Spleen (tissue), 7 donors: ENCODE data around the gene RNFT2.

Source experiments
- CTCF ChIP-seq, 11 experiments: fragments of 200-600 bp in 7 of 11; fragments of 450-650 bp in 4 of 11; sonication (generic) in 4 of 11; IDR thresholded peaks in 8 of 11; conservative IDR thresholded peaks in 3 of 11; 1 replicate in 7 of 11; 2 replicates in 4 of 11; pipeline versions ENCODE4 v1.4.0 to v1.8.0; 2016 to 2021; ENCODE audit warnings: antibody characterized with exemption in 11 of 11, inconsistent platforms in 4 of 11, mild to moderate bottlenecking in 1 of 11
- POLR2A ChIP-seq, 3 donors: fragments of 450-650 bp; IDR thresholded peaks; one replicate each; pipeline ENCODE4 v1.5.1; 2017; ENCODE audit warnings: antibody characterized with exemption in 3 of 3, mild to moderate bottlenecking in 1 of 3
- donor health status: DM: no; HTN: no; CAD: no; lungs with moderate emphysema.
- donor health status: DM: no; HTN: no; CAD: no.
- donor health status: DM: no; HTN: no; CAD: no.

DNA sequence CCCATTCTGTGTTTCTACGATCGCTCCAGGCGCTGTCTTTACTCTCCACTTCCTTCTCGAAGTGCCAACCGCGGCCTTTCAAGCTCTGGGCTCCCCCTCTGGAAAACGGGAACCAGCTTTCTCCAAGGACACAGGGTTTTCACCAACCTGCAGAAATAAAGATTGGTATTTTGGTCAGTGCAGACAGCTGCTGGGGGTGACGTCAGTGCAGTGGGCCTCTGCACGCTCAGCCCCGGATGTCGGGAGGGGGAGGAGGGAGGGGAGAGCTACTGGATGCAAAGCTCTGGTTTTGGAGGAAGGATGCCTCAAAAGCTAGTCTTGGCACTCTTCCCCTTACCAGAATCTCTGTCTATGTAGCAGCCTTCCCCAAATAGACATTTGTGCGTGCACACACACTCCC, 123.2 kb downstream of the RNFT2 start:
- TF ChIP-seq CTCF (IDR thresholded peaks at IDR 0.05 in 8 of 11, conservative IDR thresholded peaks at IDR 0.05 in 3 of 11) (no peak), POLR2A (IDR thresholded peaks at IDR 0.05) (no peak)
